ENCODE data around the gene ZNF587B.

DNA sequence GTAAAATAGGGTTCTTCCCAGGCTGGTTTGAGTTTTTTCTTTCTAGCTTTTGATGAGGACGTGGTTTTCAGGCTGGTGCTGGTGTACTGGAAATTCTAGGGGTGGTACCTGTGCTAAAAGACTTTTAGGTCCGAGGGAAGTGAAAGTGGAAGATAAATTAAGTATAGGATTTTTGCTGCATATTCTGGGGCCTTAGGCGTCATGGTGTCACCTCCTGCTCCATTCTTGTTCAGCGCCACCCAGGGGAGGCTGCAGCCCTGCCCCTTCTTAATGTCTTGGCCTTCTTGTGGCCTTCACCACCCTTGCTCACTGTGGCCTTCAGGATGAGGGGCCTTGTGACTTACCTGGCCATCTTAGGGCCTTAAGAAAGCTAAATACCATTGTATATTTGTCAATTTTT, 27.8 kb upstream of the ZNF587B start:
- TF ChIP-seq, protein P1, sequence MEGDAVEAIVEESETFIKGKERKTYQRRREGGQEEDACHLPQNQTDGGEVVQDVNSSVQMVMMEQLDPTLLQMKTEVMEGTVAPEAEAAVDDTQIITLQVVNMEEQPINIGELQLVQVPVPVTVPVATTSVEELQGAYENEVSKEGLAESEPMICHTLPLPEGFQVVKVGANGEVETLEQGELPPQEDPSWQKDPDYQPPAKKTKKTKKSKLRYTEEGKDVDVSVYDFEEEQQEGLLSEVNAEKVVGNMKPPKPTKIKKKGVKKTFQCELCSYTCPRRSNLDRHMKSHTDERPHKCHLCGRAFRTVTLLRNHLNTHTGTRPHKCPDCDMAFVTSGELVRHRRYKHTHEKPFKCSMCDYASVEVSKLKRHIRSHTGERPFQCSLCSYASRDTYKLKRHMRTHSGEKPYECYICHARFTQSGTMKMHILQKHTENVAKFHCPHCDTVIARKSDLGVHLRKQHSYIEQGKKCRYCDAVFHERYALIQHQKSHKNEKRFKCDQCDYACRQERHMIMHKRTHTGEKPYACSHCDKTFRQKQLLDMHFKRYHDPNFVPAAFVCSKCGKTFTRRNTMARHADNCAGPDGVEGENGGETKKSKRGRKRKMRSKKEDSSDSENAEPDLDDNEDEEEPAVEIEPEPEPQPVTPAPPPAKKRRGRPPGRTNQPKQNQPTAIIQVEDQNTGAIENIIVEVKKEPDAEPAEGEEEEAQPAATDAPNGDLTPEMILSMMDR (IDR thresholded peaks at IDR 0.05) = no peak
- no peak for TF ChIP-seq ZFX (IDR thresholded peaks at IDR 0.05; ENCODE audit: borderline replicate concordance)

Measured in 22Rv1 (cell line).